Activated CD8-positive, alpha-beta memory T cell treated with anti-CD3 and anti-CD28 coated beads for 1 hour (primary cell): Measurements from ENCODE around the gene EXTL2.
A peak's percentile ranks its signal among the peaks of the same experiment; 100 is the strongest.
"Not testable (repeated sequence)": the region's sequence is repeated elsewhere in the genome, so short reads cannot be mapped to it uniquely, and the experiment has no call there.

Experiments used
- DNase-seq, 2 donors: peaks; one replicate each; pipeline ENCODE4 v3.0.0-alpha.2; 2020; ENCODE audit warnings: low read depth in 1 of 2; ENCODE audit errors: extremely low read depth in 1 of 2

Gene EXTL2

GRCh38 chr1:100903777-100904176 lies 9.1 kb upstream of the EXTL2 start:
- no peak for DNase-seq

DNA sequence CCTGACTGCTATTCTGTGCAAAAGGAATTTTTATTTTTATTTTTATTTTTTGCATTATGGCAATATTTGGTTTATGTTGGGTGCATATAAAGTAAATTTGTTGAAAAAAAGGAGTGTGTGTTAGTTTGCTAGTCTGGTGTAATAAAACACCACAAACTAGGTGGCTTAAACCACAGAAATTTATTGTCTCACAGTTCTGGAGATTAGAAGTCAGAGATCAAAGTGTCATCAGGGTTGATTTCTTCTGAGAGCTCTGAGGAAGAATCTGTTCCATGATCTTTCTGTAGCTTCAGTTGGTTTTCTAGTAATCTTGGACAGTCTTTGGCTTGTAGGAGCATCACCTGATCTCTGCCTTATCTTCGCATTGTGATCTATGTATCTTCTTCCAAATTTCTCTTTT lies 7.7 kb upstream of the EXTL2 start:
- DNase-seq = no peak

GRCh38 chr1:100896481-100896982 lies 1.9 kb upstream of the EXTL2 start:
- peak; percentile 7 to 33 for DNase-seq

- DNase-seq = peak; percentile 89 to 94
These were observed 1.2 kb upstream of the EXTL2 start, which contains the start of gene SLC30A7 for GRCh38 chr1:100895540-100896480. TSS of gene SLC30A7 (plus strand) at chr1:100896090. CDS start at chr1:100896263, 173 bp downstream.

- no peak for DNase-seq
These were observed 924 bp downstream of the EXTL2 start for GRCh38 chr1:100893718-100894117.

GRCh38 chr1:100892554-100892953 lies 2.1 kb downstream of the EXTL2 start:
- DNase-seq = no peak

GRCh38 chr1:100891380-100891779 lies 3.3 kb downstream of the EXTL2 start:
- no peak for DNase-seq

- DNase-seq = not testable (repeated sequence)
These were observed 4.7 kb downstream of the EXTL2 start for GRCh38 chr1:100889869-100890482.

DNA sequence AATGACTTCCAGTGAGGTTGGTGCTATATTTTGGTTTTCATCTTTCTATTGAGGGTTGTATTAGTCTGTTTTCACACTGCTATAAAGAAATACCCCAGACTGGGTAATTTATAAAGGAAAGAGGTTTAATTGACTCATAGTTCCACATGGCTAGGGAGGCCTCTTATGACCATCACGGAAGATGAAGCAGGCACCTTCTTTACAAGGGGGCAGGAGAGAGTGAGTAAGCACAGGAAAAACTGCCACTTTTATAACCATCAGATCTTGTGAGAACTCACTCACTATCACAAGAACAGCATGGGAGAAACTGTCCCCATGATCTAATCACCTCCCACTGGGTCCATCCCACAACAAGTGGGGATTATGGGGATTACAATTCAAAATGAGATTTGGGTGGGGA lies 5.6 kb downstream of the EXTL2 start:
- DNase-seq = not testable (repeated sequence)

GRCh38 chr1:100883963-100884362 lies 10.7 kb downstream of the EXTL2 start:
- no peak for DNase-seq

DNA sequence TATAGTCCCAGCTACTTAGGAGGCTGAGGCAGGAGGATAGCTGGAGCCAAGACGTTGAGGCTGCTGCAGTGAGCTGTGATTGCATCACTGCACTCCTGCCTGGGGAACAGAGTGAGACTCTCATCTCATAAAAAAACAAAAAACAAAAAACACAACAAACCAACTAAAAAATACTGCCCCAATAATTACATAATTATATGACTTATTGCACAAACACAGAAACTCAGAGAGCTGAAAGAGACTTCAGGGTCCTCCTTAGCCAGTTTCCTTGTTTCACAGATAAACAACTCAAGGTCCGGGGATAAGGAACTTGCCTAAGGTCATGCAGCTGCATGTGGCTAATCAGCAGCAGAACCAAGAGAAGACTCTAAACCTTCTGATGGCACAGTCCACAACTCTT lies 11.9 kb downstream of the EXTL2 start:
- DNase-seq = no peak

- no peak for DNase-seq
These were observed 13.0 kb downstream of the EXTL2 start for GRCh38 chr1:100881687-100882086.

DNA sequence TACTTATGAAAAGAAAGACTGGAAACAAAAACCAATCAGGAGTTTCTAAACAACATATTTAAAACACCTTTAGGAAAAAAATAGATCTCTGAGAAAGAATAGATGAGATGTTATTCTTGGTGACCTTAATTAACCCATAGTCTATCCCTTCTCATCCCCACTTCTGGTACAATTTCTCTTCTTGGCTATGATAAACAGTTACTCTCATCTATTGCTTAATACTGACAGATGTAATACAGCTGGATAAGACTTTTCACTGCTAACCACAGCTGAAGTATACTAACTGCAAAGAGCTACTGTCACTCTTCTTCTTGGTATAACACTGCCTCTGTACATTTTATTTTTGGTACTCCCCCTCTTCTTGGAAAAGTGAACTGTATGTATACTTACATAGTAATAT lies 15.2 kb downstream of the EXTL2 start:
- DNase-seq = no peak

DNA sequence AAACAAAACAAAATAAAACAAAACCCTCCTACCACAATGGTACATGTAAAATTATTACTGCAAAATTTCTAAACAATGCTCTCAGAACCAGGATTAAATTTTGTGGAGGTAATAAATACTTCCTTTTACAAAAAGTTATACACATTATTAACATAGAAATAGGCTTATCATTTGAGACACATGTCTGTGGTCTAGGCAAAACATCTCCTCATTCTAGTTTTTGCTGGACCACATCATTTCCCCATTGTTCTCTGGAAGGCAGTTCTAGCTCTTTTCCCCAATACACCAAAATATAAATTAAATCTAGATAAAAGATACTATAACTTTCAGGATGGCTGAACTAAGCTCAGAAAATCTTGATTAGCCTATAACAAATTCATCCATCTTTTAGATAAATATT lies 18.4 kb downstream of the EXTL2 start:
- DNase-seq = no peak

DNA sequence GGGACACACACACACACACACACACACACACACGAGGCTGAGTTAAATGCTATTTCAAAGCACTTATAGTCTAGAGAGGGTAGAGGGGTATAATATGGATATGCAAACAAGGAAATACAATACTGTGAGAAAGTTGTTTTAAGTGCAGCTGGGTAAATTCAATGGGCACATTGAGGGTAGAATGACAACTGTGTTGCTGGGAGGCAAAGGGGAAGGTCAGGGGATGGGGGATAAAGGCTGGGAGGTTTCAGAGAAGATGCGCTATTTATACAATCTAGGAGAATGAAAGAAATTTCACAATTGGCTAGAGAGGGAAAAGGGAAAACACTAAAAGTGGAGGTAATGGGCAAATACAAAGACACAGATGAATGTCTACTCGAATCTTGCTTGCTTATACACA lies 19.4 kb downstream of the EXTL2 start:
- DNase-seq = no peak

DNA sequence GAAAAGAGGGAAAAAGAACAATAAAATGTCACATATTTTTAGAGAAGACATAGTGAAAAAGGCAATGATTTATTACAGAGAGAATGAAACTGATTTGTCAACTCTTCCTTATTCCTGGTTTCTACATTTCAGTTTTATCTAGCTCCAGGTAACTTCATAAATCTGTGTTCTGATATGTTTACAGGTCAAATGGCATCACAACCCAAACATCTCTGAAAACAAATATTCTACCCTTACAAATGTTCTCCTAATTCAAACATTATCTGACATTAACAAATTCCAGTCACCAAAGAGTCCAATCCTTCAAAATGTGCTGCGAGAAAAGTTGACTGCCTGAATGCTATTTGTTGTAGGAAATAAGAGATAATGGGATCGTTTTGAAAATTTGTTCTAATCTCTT lies 20.2 kb downstream of the EXTL2 start:
- no peak for DNase-seq

DNA sequence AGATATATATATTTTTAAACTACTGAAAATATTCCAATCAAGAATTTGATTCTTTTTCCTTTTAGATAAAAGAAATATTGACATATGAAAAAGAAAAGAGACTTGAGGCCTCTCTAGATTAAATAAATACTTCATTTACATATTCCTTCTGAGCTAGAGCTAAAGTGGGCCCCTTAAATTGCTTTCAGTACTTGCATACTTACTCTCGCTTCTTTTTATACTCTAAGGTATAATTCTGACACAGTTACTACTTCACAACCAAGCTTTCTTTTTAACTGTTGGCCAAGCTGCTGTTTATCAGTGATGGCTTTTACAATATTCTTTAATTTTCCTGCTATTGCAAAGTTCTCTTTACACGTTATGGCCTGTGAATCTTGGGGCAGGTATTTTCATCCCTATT lies 24.6 kb downstream of the EXTL2 start:
- no peak for DNase-seq

DNA sequence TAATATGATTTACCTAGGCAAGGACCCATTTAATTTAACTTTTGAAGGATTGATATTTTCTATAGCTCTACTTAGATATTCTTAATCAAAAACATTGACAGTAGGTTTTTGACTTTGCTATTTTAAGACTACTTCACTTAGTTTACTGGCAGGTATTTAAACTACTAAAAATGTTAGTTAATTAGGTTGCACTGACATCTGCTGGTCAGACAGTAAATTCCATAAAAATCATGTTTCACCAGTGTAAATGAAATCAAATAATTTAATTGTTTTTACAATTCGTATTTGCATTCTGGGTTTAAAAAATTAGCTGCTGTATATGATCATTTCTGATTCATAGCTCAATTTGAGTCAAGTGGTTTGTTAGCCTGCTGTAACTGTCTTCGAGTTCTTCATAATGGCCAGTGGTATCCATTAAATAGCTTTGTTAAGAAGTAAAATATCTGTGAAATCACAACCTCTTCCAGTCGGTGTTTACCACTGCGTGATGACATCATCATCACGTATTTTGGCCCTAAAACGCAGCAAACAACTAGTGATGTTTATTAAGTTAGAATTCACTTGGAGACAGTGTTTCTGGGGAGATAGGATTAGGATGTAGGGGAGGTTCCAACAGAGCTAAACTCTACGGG lies 26.2 kb downstream of the EXTL2 start:
- DNase-seq = no peak

- no peak for DNase-seq
These were observed 27.8 kb downstream of the EXTL2 start for GRCh38 chr1:100866901-100867206.

DNA sequence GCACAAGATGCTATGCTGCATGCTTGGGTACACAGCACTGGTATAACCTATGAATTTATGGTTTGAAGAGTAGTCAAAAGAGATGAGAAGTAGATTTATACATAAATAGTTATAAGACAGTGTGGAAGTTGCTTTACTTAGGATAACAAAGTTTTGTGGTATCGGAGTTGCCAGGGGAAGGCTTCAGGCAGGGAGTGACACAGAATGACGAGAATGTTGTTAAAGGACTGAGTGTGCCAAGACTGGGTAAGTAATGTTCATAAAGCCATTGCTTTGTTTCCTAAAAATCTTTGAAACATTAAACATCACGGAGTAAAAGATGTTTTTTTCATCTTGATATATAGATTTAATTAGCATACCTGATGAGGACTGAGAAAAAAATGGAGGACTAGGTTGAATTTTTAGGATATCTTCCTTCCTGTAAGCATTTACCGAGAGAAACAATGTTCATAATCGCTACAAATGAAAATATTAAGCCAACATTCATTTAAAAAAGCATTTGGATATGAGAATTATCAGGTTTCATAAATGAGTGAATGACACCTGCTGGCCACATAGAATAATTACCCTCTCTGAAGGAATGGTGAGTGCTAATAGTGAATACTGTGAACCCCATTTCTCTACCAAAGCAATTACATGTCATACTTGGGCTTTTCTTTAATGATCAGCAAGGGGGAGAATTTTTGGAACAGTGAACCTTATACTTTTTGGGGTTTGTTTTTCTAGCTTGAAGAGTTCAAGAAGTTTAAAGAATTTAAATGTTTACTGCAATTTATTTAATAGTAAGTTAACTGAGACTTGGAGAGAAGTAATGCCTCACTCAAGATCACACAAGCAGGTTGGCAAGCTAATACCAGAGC lies 28.4 kb downstream of the EXTL2 start:
- no peak for DNase-seq

- no peak for DNase-seq
These were observed 32.1 kb downstream of the EXTL2 start for GRCh38 chr1:100862591-100862990.
